HCEC 1CT (cell line): ENCODE results near the gene AIRE.
"Not testable (repeated sequence)": the region's sequence is repeated elsewhere in the genome, so short reads cannot be mapped to it uniquely, and the experiment has no call there.

ENCODE experiments used
- DNase-seq: peaks from one replicate; pipeline ENCODE4 v3.0.0-alpha.2; 2017

The AIRE gene

DNA sequence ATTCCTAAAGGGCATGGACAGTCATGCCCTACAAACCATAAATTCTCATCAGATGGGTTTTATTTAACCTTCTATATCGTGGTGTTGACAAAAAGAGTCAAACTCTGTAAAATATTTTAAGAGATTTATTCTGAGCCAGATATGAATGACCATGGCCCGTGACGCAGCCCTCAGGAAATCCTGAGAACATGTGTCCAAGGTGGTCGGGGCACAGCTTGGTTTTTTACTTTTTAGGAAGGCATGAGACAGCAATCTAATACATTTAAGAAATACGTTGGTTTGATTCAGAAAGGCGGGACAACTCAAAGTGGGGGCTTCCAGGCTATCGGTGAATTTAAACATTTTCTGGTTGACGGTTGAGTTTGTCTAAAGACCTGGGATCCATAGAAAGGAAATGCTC lies 57.3 kb downstream of the AIRE start:
- DNase-seq = not testable (repeated sequence)

DNA sequence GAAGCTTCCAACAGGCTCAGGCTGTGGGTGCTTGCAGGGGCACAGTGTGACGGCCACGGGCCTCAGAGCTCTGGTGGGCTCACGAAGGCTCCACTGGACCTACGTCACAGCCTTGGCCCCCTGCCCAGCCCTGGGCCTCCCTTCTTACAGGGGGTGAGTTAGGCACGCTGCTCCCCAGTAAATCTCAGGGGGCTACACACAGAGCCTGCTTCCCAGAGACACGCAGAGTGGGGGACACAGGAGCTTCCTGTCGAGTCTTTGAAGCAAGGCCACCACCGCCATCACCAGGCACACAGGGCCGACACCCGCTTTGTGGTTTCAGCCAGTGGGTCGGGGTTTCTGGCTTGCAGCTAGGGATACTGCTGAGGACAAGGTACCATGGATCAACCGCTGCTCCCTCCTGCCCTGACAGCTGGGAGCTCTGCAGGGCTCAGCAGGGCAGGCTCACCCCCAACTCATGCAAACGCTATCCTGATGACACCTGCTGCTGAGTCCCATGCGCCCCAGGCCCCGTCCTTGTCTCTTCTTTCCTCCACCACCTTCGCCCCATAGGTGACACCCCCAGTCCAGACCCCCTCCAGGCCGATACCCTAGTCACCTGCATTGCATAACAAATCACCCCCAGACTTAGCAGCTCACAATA lies 59.0 kb downstream of the AIRE start:
- DNase-seq = no peak

DNA sequence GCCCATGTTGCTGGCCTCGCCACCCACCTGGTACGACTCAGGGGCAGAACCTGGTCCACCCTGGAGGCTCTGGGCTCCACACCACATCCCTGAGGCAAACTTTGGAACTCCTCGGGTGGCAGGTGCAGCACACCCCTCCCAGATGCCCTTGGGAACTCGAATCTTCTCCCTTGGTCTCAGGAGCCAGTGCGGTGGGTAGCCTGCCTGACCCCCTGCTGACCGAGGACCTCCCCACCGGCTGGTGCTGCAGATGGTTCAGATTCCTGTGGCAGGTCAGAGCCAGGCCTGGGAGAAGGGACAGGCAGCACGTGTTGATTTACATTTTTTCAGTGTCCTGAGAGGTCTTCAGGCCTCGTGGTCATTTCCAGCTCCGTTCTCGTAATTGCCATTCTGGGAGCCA lies 59.8 kb downstream of the AIRE start:
- DNase-seq = no peak

DNA sequence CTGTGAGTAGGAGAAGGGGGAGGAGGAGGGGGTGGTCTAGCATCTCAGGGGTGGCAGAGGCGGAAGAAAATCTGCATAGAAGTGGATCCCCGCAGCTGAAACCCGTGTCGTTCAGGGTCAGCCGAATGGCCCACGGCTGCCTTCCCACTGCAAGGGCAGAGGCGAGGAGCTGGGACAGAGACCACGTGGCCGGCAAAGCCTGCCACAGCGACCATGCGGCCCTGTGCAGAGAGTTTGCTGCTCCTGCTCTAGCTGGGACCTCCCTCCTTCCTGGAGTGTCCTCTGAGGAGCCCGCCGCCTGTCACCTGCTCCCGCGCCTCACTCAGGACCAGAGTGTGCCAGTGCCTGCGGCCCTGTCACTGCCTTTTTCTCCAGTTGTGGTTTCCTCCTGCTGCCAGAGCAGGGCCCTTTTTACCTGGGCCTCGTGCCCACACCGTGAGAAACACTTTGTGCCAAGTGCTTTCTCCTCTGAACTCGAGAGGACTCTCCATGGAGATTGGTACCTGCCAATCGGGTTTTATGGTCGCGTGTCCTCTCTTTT lies 62.3 kb downstream of the AIRE start:
- no peak for DNase-seq
